IPS-15b (cell line): ENCODE results near the gene TRAPPC12.

Experiments
- H3K27me3 ChIP-seq: one replicate; pipeline ENCODE4 v1.6.1; 2013; ENCODE audit warnings: low read length; ENCODE audit not compliant: control insufficient read depth, insufficient read depth
- H3K36me3 ChIP-seq: one replicate; pipeline ENCODE4 v1.6.1; 2013; ENCODE audit warnings: low read length; ENCODE audit not compliant: control insufficient read depth, insufficient read depth
- H3K4me1 ChIP-seq: one replicate; pipeline ENCODE4 v1.6.1; 2013; ENCODE audit warnings: mild to moderate bottlenecking, low read length; ENCODE audit not compliant: control insufficient read depth, insufficient read depth
- H3K4me3 ChIP-seq: one replicate; pipeline ENCODE4 v1.5.1; 2013; ENCODE audit warnings: low read depth, low read length
- H3K9ac ChIP-seq: one replicate; pipeline ENCODE4 v1.6.1; 2013; ENCODE audit warnings: low read depth, mild to moderate bottlenecking, low read length
- H3K9me3 ChIP-seq: one replicate; pipeline ENCODE4 v1.6.1; 2013; ENCODE audit warnings: mild to moderate bottlenecking, low read length; ENCODE audit not compliant: control insufficient read depth, insufficient read depth

TRAPPC12 gene

GRCh38 chr2:3376821-3377220, 2.7 kb upstream of the TRAPPC12 start:
- H3K36me3 ChIP-seq: peaks cover 4% of the 10 kb centered on the region
- H3K9ac ChIP-seq: no peak overlapping the region
- H3K4me3 ChIP-seq: peak overlapping the region; percentile 75
- H3K27me3 ChIP-seq: no peaks in the 10 kb centered on the region
- H3K9me3 ChIP-seq: no peaks in the 10 kb centered on the region
- peaks cover 3% of the 10 kb centered on the region for H3K4me1 ChIP-seq

GRCh38 chr2:3377279-3377611, 2.2 kb upstream of the TRAPPC12 start:
- no peaks in the 10 kb centered on the region for H3K27me3 ChIP-seq
- peak overlapping the region; percentile 75 for H3K4me3 ChIP-seq
- peak overlapping the region; percentile 18 for H3K9ac ChIP-seq
- peaks cover 4% of the 10 kb centered on the region for H3K36me3 ChIP-seq
- H3K9me3 ChIP-seq: no peaks in the 10 kb centered on the region
- H3K4me1 ChIP-seq: peaks cover 3% of the 10 kb centered on the region

- no peaks in the 10 kb centered on the region for H3K27me3 ChIP-seq
- H3K9me3 ChIP-seq: no peaks in the 10 kb centered on the region
- H3K36me3 ChIP-seq: peaks cover 4% of the 10 kb centered on the region
- H3K4me1 ChIP-seq: peaks cover 3% of the 10 kb centered on the region
- H3K9ac ChIP-seq: peak within 1 kb of the TSS; percentile 79
- peak within 1 kb of the TSS; percentile 75 for H3K4me3 ChIP-seq
Observed at GRCh38 chr2:3377612-3378432, 1.7 kb upstream of the TRAPPC12 start, which contains the start of gene EIPR1. Gene EIPR1 (minus strand): TSS chr2:3377818. CDS start chr2:3377689, 129 bp downstream.

- Histone ChIP-seq H3K9me3 (no peaks in the 10 kb centered on the region), H3K9ac (peak overlapping the region; percentile 18), H3K36me3 (peaks cover 4% of the 10 kb centered on the region), H3K4me1 (peaks cover 3% of the 10 kb centered on the region), H3K27me3 (no peaks in the 10 kb centered on the region), H3K4me3 (peak overlapping the region; percentile 97)
Observed at GRCh38 chr2:3379339-3379646, 201 bp upstream of the TRAPPC12 start.

- Histone ChIP-seq H3K9ac (no peak overlapping the region), H3K27me3 (no peaks in the 10 kb centered on the region), H3K9me3 (no peaks in the 10 kb centered on the region), H3K36me3 (peaks cover 15% of the 10 kb centered on the region), H3K4me1 (no peaks in the 10 kb centered on the region), H3K4me3 (no peak overlapping the region)
Observed at GRCh38 chr2:3386448-3386958, 7.0 kb downstream of the TRAPPC12 start.

GRCh38 chr2:3387011-3387410, 7.5 kb downstream of the TRAPPC12 start:
- Histone ChIP-seq H3K9me3 (no peaks in the 10 kb centered on the region), H3K27me3 (no peaks in the 10 kb centered on the region), H3K4me3 (no peak overlapping the region), H3K9ac (no peak overlapping the region), H3K36me3 (peaks cover 15% of the 10 kb centered on the region), H3K4me1 (no peaks in the 10 kb centered on the region)

GRCh38 chr2:3387644-3388411, 8.3 kb downstream of the TRAPPC12 start:
- Histone ChIP-seq H3K27me3 (no peaks in the 10 kb centered on the region), H3K9me3 (no peaks in the 10 kb centered on the region), H3K4me3 (no peak overlapping the region), H3K9ac (no peak overlapping the region), H3K4me1 (no peaks in the 10 kb centered on the region), H3K36me3 (peaks cover 15% of the 10 kb centered on the region)

GRCh38 chr2:3388412-3388738, 8.9 kb downstream of the TRAPPC12 start:
- Histone ChIP-seq H3K36me3 (peaks cover 15% of the 10 kb centered on the region), H3K4me3 (no peak overlapping the region), H3K9me3 (no peaks in the 10 kb centered on the region), H3K27me3 (no peaks in the 10 kb centered on the region), H3K9ac (no peak overlapping the region), H3K4me1 (no peaks in the 10 kb centered on the region)

- Histone ChIP-seq H3K9me3 (no peaks in the 10 kb centered on the region), H3K9ac (no peak overlapping the region), H3K27me3 (no peaks in the 10 kb centered on the region), H3K4me1 (no peaks in the 10 kb centered on the region), H3K4me3 (no peak overlapping the region), H3K36me3 (peaks cover 15% of the 10 kb centered on the region)
Observed at GRCh38 chr2:3389193-3389592, 9.7 kb downstream of the TRAPPC12 start.

- Histone ChIP-seq H3K27me3 (no peaks in the 10 kb centered on the region), H3K9ac (no peak overlapping the region), H3K4me3 (no peak overlapping the region), H3K9me3 (no peaks in the 10 kb centered on the region), H3K4me1 (no peaks in the 10 kb centered on the region), H3K36me3 (peaks cover 15% of the 10 kb centered on the region)
Observed at GRCh38 chr2:3390041-3390440, 10.5 kb downstream of the TRAPPC12 start.

- H3K9ac ChIP-seq: no peak overlapping the region
- peaks cover 15% of the 10 kb centered on the region for H3K36me3 ChIP-seq
Observed at GRCh38 chr2:3392216-3392615, 12.7 kb downstream of the TRAPPC12 start.

More at GRCh38 chr2:3392216-3392615, 12.7 kb downstream of the TRAPPC12 start:
- no peaks in the 10 kb centered on the region for H3K27me3 ChIP-seq
- H3K4me1 ChIP-seq: no peaks in the 10 kb centered on the region
- H3K9me3 ChIP-seq: no peaks in the 10 kb centered on the region
- H3K4me3 ChIP-seq: no peak overlapping the region
